GM12891 (cell line): Measurements from ENCODE around the gene ELMO1.

Source experiments
- PAX5 ChIP-seq: IDR thresholded peaks from 2 replicates; pipeline ENCODE4 v1.6.1; 2011; ENCODE audit warnings: low read length, moderate library complexity, mild to moderate bottlenecking; ENCODE audit not compliant: insufficient read depth, severe bottlenecking
- POLR2A ChIP-seq: IDR thresholded peaks from 2 replicates; pipeline ENCODE4 v1.6.1; 2011; ENCODE audit warnings: low read depth, low read length, control low read depth
- POLR2AphosphoS5 ChIP-seq: IDR thresholded peaks from 2 replicates; pipeline ENCODE4 v1.6.1; 2011; ENCODE audit warnings: low read depth, low read length, control low read depth
- POU2F2 ChIP-seq: IDR thresholded peaks from 2 replicates; pipeline ENCODE4 v1.6.1; 2011; ENCODE audit warnings: low read depth, mild to moderate bottlenecking, control low read depth, low read length, moderate library complexity
- SPI1 ChIP-seq: IDR thresholded peaks from 2 replicates; pipeline ENCODE4 v1.6.1; 2011; ENCODE audit warnings: low read depth, low read length, control low read depth
- TAF1 ChIP-seq: IDR thresholded peaks from 2 replicates; pipeline ENCODE4 v1.6.1; 2011; ENCODE audit warnings: low read depth, low read length, control low read depth

GRCh38 chr7:37323966-37324365 lies 124.7 kb downstream of the ELMO1 start:
- no peak for TF ChIP-seq POLR2A
- no peak for TF ChIP-seq SPI1
- no peak for TF ChIP-seq POLR2AphosphoS5
- no peak for TF ChIP-seq TAF1
- TF ChIP-seq POU2F2 = no peak
- TF ChIP-seq PAX5 = no peak
